HCT116 (cell line): Measurements from ENCODE around the gene PRKAG2.
"Not testable (repeated sequence)": the region's sequence is repeated elsewhere in the genome, so short reads cannot be mapped to it uniquely, and the experiment has no call there.

Experiments
- CTCF ChIP-seq, 3 experiments: fragments of 200-600 bp in 1 of 3; sonication (generic) in 1 of 3; IDR thresholded peaks in 2 of 3; conservative IDR thresholded peaks in 1 of 3; 2 replicates each; pipeline ENCODE4 v1.5.1; 2012 to 2017; ENCODE audit warnings: low read depth in 2 of 3, low read length in 2 of 3, antibody characterized with exemption in 1 of 3, borderline replicate concordance in 1 of 3, control low read depth in 1 of 3, mild to moderate bottlenecking in 1 of 3, mixed read lengths in 1 of 3, mixed run types in 1 of 3, moderate library complexity in 1 of 3; ENCODE audit not compliant: insufficient read depth in 1 of 3
- EZH2 ChIP-seq: fragments of 200-600 bp; sonication (generic); IDR thresholded peaks from 2 replicates; pipeline ENCODE4 v1.6.1; 2017; ENCODE audit warnings: antibody characterized with exemption, mixed run types
- EZH2phosphoT487 ChIP-seq: fragments of 200-600 bp; IDR thresholded peaks from 2 replicates; pipeline ENCODE4 v1.6.1; 2018; ENCODE audit warnings: antibody characterized with exemption, borderline replicate concordance
- MAX ChIP-seq: IDR thresholded peaks from 2 replicates; pipeline ENCODE4 v1.6.1; 2012
- POLR2A ChIP-seq: IDR thresholded peaks from 2 replicates; pipeline ENCODE4 v1.7.0; 2011; ENCODE audit warnings: borderline replicate concordance; ENCODE audit not compliant: insufficient read depth, insufficient read length; ENCODE audit errors: extremely low read depth
- REST ChIP-seq: IDR thresholded peaks from 2 replicates; pipeline ENCODE4 v1.6.1; 2012; ENCODE audit warnings: low read depth
- SIN3A ChIP-seq: IDR thresholded peaks from 2 replicates; pipeline ENCODE4 v1.6.1; 2012; ENCODE audit warnings: low read depth
- SP1 ChIP-seq: IDR thresholded peaks from 2 replicates; pipeline ENCODE4 v1.6.1; 2012; ENCODE audit warnings: low read depth
- YY1 ChIP-seq: IDR thresholded peaks from 2 replicates; pipeline ENCODE4 v1.6.1; 2011; ENCODE audit warnings: low read length, low read depth, moderate library complexity, mild to moderate bottlenecking; ENCODE audit not compliant: insufficient replicate concordance; ENCODE audit errors: extremely low read depth

- TF ChIP-seq POLR2A; CTCF (IDR thresholded peaks at IDR 0.05 in 2 of 3, conservative IDR thresholded peaks at IDR 0.05 in 1 of 3; ENCODE audit: borderline replicate concordance in 1 of 3, insufficient read depth in 1 of 3, low read depth in 2 of 3, low read length in 2 of 3); SIN3A; REST; EZH2phosphoT487; EZH2; YY1; SP1; MAX: not testable (repeated sequence)
Measured at GRCh38 chr7:151573046-151573445, 303.9 kb downstream of the PRKAG2 start.
